ENCODE results near the gene COG7.

GRCh38 chr16:23402100-23402499 is 50.9 kb downstream of the COG7 start:
- no peak for TF ChIP-seq EZH2 (IDR thresholded peaks at IDR 0.05; ENCODE audit: low read length, unreplicated experiment)
- no peak for TF ChIP-seq EZH2phosphoT487 (IDR thresholded peaks at IDR 0.05; ENCODE audit: borderline replicate concordance, low read length)
